Ammon's horn (tissue), 1 donor: Measurements from ENCODE around the gene EHBP1.
"Not testable (repeated sequence)": the region's sequence is repeated elsewhere in the genome, so short reads cannot be mapped to it uniquely, and the experiment has no call there.

Experiments
- DNase-seq: peaks from one replicate; pipeline ENCODE4 v3.0.0-alpha.2; 2016; ENCODE audit warnings: low spot score

EHBP1 gene

DNA sequence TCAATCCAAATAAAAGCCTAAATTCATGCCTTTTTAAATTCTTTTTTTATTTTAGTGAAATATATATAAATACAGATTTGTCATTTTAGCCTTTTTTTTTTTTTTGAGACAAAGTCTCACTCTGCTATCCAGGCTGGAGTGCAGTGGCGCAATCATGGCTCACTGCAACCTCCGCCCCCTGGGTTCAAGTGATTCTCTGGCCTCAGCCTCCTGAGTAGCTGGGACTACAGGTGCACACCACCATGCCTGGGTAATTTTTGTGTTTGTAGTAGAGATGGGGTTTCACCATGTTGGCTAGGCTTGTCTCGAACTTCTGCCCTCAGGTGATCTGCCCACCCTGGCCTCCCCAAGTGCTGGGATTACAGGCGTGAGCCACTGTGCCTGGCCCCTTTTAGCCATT is 368.9 kb downstream of the EHBP1 start:
- DNase-seq: not testable (repeated sequence)

DNA sequence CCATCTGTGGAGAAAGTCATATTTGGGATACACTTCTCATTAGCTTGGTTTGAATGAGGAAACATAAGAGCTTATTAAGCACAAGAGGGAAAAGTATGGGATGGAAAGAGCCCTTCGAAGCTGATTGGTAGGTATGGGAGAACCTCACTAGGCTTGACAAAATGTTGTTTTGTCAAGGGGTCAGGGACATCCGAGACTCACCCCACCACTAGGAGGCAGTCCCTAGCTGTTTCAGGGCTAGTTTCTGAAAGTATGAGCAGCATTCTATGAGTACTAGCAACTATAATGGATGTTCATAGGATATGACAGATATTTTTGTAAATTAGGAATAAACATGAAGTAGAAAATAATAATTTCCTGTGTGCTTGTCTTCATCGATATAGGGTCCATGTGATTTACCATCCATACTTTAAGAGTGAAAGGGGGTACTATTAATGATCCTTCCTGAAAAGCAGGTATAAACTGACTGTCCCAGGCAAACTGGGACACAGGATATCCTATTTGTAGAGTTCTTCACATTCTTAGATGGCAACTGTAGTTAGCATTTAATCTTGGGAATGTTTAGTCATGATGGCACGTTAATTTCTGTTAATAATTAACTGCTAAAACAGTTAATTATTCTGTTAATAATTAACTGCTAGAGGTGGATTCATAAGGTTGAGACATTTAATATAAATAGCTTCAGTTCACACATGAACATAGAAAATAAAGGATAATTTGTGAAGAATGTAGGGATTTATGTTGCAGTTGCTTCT is 373.5 kb downstream of the EHBP1 start:
- DNase-seq: no peak

DNA sequence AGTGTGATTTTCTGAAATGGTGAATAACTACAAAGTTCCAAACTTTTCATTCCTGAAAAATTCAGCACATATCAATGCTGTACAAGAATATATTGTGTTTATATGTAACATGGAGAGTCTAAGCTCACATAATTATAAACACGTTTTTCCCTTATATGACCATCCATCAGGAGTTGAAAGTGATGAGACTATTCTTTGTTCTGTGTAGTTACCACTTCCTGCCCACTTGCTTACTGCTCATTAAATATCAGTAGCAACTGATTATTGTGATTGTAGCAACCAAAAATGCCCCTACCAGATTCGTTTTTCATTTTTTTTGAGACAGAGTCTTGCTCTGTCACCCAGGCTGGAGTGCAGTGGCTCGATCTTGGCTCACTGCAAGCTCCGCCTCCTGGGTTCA is 375.9 kb downstream of the EHBP1 start:
- no peak for DNase-seq

DNA sequence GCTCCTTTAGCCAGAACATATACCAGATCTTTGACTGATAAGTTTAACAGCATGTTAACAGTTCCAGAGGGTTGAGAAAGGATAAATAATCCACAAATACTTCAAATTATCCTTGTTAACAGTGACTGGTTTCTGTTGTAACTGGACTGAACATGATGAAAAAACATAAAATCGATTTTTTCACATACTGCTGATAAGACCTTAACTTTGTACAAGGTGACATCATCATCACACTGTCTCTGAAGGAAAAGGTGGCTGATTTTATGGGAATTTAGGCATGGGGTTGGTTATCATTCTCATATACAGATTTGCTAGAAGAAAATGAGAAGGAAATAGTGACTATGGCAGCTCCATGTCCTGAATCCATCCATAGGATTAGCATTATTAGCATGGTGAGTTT is 381.2 kb downstream of the EHBP1 start:
- no peak for DNase-seq

DNA sequence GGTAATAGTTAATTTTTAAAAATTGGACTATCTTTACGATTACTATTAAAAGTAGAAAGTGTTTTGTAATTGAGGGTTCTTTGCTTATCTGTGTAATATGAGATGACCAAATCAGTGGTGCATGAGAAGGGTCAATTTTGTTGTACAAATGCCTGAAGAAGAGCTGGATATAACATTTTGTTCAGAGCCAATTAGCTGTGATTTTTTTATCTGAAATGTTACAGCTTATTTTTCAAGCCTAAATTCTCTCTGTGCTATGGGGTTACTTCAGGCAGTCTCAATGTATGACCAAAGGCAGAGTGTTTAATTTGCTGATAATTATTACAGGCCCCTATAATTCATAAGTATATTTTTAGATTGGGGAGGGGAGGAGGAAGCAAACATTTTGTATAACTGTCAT is 386.9 kb downstream of the EHBP1 start:
- no peak for DNase-seq

DNA sequence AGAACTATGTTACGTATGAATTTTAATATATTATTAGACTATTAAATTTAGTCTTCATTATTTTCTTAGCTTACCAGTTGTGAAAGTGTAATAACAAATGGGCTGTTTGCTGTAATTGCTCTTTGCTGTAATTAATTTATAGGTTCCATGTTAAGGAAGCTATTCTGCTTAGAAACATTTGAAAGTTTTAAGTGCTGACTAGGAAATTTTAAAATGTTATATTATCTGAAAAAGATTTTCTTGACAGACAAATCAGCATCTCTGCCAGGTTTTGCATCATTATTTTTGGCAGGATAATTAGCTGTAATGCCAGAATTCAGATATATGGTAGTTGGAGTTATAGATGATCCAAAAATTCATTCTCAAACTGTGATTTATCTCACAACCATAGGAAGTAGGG is 387.3 kb downstream of the EHBP1 start:
- DNase-seq: no peak

DNA sequence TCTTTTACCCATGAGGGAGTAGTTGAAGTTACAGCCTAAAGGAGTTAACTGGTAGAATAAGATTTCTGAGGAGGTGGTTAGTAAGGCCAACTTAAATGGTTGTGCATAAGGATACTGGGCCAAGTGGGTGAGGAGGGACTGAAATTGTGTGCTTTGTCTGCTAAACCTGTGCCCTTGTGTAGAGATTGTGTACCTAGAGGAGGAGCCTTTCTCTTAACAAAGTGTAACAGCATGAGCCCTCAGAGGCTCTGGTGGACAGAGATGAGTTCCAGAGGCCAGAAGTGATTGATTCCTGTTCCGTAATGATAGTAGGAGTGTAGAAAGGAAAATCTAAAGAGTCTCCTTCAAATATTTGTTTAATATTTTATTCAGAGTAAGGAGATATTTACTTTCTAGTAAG is 388.0 kb downstream of the EHBP1 start:
- no peak for DNase-seq
